ENCODE results near the gene RHOJ. TPM values are rescaled to one million over a fixed set of nuclear protein-coding genes. Genes with fewer than 3 reads are reported as not detected.

The RHOJ gene
- total and polyA plus RNA-seq, 12 donors, result 1.8 to 14.9 (median 5.6) TPM

DNA sequence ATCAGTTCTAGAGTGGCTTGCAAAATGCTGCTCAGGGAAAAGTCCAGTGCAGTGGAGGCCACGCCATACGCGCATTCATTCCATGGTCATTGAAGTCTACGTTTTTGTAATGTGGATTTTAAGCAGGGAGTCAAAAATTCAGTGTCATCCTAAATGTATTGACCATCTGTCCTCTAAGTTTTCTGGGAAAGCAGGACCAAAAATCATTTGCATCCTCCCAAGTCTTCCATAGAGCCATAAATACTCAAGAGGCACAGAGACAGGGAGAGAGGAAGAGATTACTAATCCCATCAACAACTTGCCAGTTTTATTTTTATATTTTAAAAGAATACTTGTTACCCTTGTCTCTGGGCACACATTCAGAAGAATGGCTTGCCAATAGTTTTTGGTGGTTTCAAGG, 36.9 kb downstream of the RHOJ start:
- no peaks in the 10 kb centered on the region for H3K9me3 ChIP-seq (replicated peaks in 1 of 3)
- H3K36me3 ChIP-seq (replicated peaks in 1 of 2), result no peaks in the 10 kb centered on the region
- intact Hi-C loops (cut with DNase I), result no loop called here
- TF ChIP-seq, protein P1, sequence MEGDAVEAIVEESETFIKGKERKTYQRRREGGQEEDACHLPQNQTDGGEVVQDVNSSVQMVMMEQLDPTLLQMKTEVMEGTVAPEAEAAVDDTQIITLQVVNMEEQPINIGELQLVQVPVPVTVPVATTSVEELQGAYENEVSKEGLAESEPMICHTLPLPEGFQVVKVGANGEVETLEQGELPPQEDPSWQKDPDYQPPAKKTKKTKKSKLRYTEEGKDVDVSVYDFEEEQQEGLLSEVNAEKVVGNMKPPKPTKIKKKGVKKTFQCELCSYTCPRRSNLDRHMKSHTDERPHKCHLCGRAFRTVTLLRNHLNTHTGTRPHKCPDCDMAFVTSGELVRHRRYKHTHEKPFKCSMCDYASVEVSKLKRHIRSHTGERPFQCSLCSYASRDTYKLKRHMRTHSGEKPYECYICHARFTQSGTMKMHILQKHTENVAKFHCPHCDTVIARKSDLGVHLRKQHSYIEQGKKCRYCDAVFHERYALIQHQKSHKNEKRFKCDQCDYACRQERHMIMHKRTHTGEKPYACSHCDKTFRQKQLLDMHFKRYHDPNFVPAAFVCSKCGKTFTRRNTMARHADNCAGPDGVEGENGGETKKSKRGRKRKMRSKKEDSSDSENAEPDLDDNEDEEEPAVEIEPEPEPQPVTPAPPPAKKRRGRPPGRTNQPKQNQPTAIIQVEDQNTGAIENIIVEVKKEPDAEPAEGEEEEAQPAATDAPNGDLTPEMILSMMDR (IDR thresholded peaks at IDR 0.05), result no peak
- TF ChIP-seq POLR2A (IDR thresholded peaks at IDR 0.05), result no peak
- no peak for DNase-seq
- no peaks in the 10 kb centered on the region for H3K4me1 ChIP-seq (replicated peaks in 1 of 2)
- no peak overlapping the region for H3K27ac ChIP-seq
- H3K27me3 ChIP-seq, result no peaks in the 10 kb centered on the region
- WGBS, 4 donors, result 86 to 88% (median 86%) methylated on average over 4 of the region's 4 CpGs
- no peak overlapping the region for H3K4me3 ChIP-seq

DNA sequence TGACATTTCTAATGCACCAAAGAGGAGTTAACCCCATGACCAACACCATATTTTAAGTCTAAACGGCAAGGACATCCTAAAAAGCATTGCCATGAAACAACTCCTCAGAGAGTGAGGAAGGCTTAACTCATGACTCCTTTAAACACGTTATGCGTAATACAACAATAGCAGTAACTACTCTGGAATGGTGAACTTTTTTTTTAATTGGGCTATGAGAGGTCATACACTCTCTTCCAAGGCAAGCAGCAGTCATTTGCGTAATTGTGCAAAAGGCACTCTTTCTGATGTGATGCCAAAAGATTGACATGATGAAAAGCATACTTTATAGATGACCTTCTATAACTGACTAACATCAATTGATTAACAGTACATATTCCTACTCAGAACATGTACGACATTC, 39.4 kb downstream of the RHOJ start:
- WGBS, 4 donors, result 58 to 70% (median 65%) methylated on average over 5 of the region's 5 CpGs
- intact Hi-C loops (cut with DNase I), result no loop called here
- H3K27ac ChIP-seq, result no peak overlapping the region
- no peaks in the 10 kb centered on the region for H3K36me3 ChIP-seq (replicated peaks in 1 of 2)
- no peak for DNase-seq
- TF ChIP-seq POLR2A (IDR thresholded peaks at IDR 0.05), result no peak
- no peaks in the 10 kb centered on the region for H3K4me1 ChIP-seq (replicated peaks in 1 of 2)
- H3K9me3 ChIP-seq (replicated peaks in 1 of 3), result no peaks in the 10 kb centered on the region
- H3K27me3 ChIP-seq, result no peaks in the 10 kb centered on the region
- H3K4me3 ChIP-seq, result no peak overlapping the region

DNA sequence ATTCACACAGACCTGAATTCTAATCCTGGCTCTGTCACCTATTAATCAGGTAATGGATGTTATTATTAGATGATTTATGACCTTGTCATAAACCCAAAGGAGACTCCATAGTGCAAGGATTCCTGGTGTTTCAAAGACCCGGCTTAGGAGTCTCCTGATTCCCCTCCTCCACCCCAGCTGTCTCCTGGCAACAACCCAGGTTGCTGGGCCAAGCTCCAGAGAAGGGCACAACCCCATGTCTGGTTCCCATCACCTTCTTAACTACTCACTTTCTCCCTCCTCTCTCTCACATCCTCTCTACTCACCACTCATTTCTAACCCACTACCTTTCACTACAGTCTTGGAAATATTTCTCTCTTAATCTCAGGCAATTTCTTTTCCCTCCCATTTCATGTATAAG, 41.6 kb downstream of the RHOJ start:
- H3K27ac ChIP-seq, result no peak overlapping the region
- 23 to 69% (median 38%) methylated on average over 1 of the region's 1 CpG for WGBS, 4 donors
- no peaks in the 10 kb centered on the region for H3K9me3 ChIP-seq (replicated peaks in 1 of 3)
- H3K4me3 ChIP-seq, result no peak overlapping the region
- H3K27me3 ChIP-seq, result no peaks in the 10 kb centered on the region
- TF ChIP-seq, protein P1 (IDR thresholded peaks at IDR 0.05), result no peak
- no peak for TF ChIP-seq POLR2A (IDR thresholded peaks at IDR 0.05)
- no peaks in the 10 kb centered on the region for H3K4me1 ChIP-seq (replicated peaks in 1 of 2)
- intact Hi-C loops (cut with DNase I), result no loop called here
- H3K36me3 ChIP-seq (replicated peaks in 1 of 2), result no peaks in the 10 kb centered on the region
- no peak for DNase-seq

DNA sequence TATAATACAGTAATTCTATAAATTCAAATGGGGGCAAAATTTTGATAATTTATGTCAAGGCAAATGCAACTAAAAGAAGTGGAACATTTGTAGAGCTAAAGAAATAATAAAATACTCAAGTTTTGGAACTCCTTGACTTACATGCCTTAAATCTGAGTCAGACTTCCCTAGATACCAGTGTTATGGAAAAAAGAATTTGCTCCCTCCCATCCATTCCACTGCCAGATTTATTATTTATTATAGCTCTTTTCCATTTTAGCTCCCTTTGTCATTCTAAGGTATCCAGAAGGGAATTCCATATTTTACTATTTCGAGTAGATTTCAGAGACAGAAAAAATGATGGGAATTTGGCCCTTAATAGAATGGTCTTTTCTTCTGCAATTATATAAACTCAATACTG, 44.0 kb downstream of the RHOJ start:
- Histone ChIP-seq H3K27ac (no peak overlapping the region), H3K4me1 (replicated peaks in 1 of 2) (no peaks in the 10 kb centered on the region), H3K27me3 (no peaks in the 10 kb centered on the region), H3K36me3 (replicated peaks in 1 of 2) (no peaks in the 10 kb centered on the region), H3K4me3 (no peak overlapping the region), H3K9me3 (replicated peaks in 1 of 3) (no peaks in the 10 kb centered on the region)
- intact Hi-C loops (cut with DNase I), result no loop called here
- no peak for DNase-seq
- TF ChIP-seq, protein P1 (IDR thresholded peaks at IDR 0.05), result no peak
- no peak for TF ChIP-seq POLR2A (IDR thresholded peaks at IDR 0.05)
- 45 to 52% (median 49%) methylated on average over 1 of the region's 1 CpG for WGBS, 4 donors

DNA sequence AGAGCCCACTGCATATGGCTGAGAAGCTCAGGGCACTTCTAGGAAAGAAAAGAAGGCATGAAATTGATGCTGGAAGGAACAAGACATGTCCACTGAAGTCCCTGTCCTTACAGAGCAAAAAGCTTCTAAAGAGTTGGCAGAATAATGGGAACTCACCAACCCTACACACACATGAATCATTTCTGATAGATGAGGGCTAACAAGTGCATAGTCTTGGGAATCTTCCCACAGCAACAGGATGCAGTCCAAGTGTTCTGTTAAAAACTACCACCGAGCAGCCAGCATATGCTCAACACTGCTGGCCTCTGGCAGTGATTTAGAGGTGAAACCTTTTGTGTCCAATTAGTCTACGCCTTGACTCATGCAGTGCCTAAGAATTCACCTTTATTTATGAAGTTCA, 44.8 kb downstream of the RHOJ start:
- no peak overlapping the region for H3K4me3 ChIP-seq
- H3K27ac ChIP-seq, result no peak overlapping the region
- no peaks in the 10 kb centered on the region for H3K36me3 ChIP-seq (replicated peaks in 1 of 2)
- H3K9me3 ChIP-seq (replicated peaks in 1 of 3), result no peaks in the 10 kb centered on the region
- TF ChIP-seq, protein P1 (IDR thresholded peaks at IDR 0.05), result no peak
- TF ChIP-seq POLR2A (IDR thresholded peaks at IDR 0.05), result no peak
- 38 to 57% (median 41%) methylated on average over 2 of the region's 2 CpGs for WGBS, 4 donors
- peak in 1 of 7 donors; percentile 16 for DNase-seq
- H3K27me3 ChIP-seq, result no peaks in the 10 kb centered on the region
- H3K4me1 ChIP-seq (replicated peaks in 1 of 2), result no peaks in the 10 kb centered on the region
- intact Hi-C loops (cut with DNase I), result no loop called here
